H9 (cell line): ENCODE data around the gene TMEM198. TPM values are rescaled to one million over a fixed set of nuclear protein-coding genes. Genes with fewer than 3 reads are reported as not detected.

ENCODE experiments used
- DNase-seq: peaks from one replicate; pipeline ENCODE4 v3.0.0-alpha.2; 2017
- H2AFZ ChIP-seq: one replicate; pipeline ENCODE4 v1.6.1; 2013; ENCODE audit warnings: mild to moderate bottlenecking, low read length, control low read depth, moderate library complexity
- H2AK5ac ChIP-seq: 2 replicates; pipeline ENCODE4 v1.6.1; 2013; ENCODE audit warnings: low read length, control low read depth, mixed read lengths; ENCODE audit not compliant: insufficient read length
- H2BK120ac ChIP-seq: one replicate; pipeline ENCODE4 v1.6.1; 2013; ENCODE audit warnings: low read depth, mild to moderate bottlenecking, low read length, control low read depth, inconsistent platforms; ENCODE audit not compliant: poor library complexity, severe bottlenecking
- H2BK12ac ChIP-seq: 2 replicates; pipeline ENCODE4 v1.6.1; 2013; ENCODE audit warnings: low read length, control low read depth, mixed read lengths, low read depth; ENCODE audit not compliant: insufficient read length
- H2BK15ac ChIP-seq: 2 replicates; pipeline ENCODE4 v1.6.1; 2013; ENCODE audit warnings: low read depth, low read length, control low read depth
- H2BK20ac ChIP-seq: one replicate; pipeline ENCODE4 v1.6.1; 2013; ENCODE audit warnings: low read depth, mild to moderate bottlenecking, low read length, control low read depth, inconsistent platforms; ENCODE audit not compliant: poor library complexity, severe bottlenecking
- H2BK5ac ChIP-seq: 2 replicates; pipeline ENCODE4 v1.6.1; 2013; ENCODE audit warnings: low read length, control low read depth, mixed read lengths; ENCODE audit not compliant: insufficient read length
- H3K14ac ChIP-seq: 2 replicates; pipeline ENCODE4 v1.6.1; 2013; ENCODE audit warnings: low read length, control low read depth; ENCODE audit not compliant: insufficient read depth
- H3K18ac ChIP-seq: 2 replicates; pipeline ENCODE4 v1.6.1; 2013; ENCODE audit warnings: low read depth, mild to moderate bottlenecking, mixed read lengths, low read length, control low read depth; ENCODE audit not compliant: insufficient read length
- H3K23ac ChIP-seq: 2 replicates; pipeline ENCODE4 v1.6.1; 2013; ENCODE audit warnings: low read length, control low read depth, mixed read lengths, low read depth; ENCODE audit not compliant: insufficient read length
- H3K23me2 ChIP-seq: 2 replicates; pipeline ENCODE4 v1.6.1; 2013; ENCODE audit warnings: low read depth, mild to moderate bottlenecking, mixed read lengths, low read length, control low read depth; ENCODE audit not compliant: insufficient read length, poor library complexity, severe bottlenecking
- H3K27ac ChIP-seq: 2 replicates; pipeline ENCODE4 v1.5.1; 2013; ENCODE audit warnings: low read length, control low read depth, mixed read lengths, low read depth; ENCODE audit not compliant: insufficient read length
- H3K27me3 ChIP-seq: 2 replicates; pipeline ENCODE4 v1.6.1; 2013; ENCODE audit warnings: low read length, control low read depth, inconsistent platforms; ENCODE audit not compliant: insufficient read depth
- H3K4ac ChIP-seq: 2 replicates; pipeline ENCODE4 v1.6.1; 2013; ENCODE audit warnings: low read depth, mild to moderate bottlenecking, control low read depth, inconsistent platforms, low read length, moderate library complexity
- H3K4me1 ChIP-seq: 2 replicates; pipeline ENCODE4 v1.6.1; 2013; ENCODE audit warnings: low read length, control low read depth, inconsistent platforms; ENCODE audit not compliant: insufficient read depth
- H3K4me2 ChIP-seq: 2 replicates; pipeline ENCODE4 v1.6.1; 2013; ENCODE audit warnings: low read length, control low read depth, mixed read lengths; ENCODE audit not compliant: insufficient read length, insufficient read depth
- H3K56ac ChIP-seq: 2 replicates; pipeline ENCODE4 v1.6.1; 2013; ENCODE audit warnings: low read depth, mild to moderate bottlenecking, mixed read lengths, low read length, control low read depth; ENCODE audit not compliant: insufficient read length
- H3K79me1 ChIP-seq: 2 replicates; pipeline ENCODE4 v1.6.1; 2013; ENCODE audit warnings: low read depth, mild to moderate bottlenecking, moderate library complexity, low read length, control low read depth, inconsistent platforms; ENCODE audit not compliant: insufficient read depth, poor library complexity, severe bottlenecking
- H3K79me2 ChIP-seq: 2 replicates; pipeline ENCODE4 v1.6.1; 2013; ENCODE audit warnings: low read length, control low read depth, inconsistent platforms; ENCODE audit not compliant: insufficient read depth
- H3K9ac ChIP-seq: 2 replicates; pipeline ENCODE4 v1.6.1; 2013; ENCODE audit warnings: low read length, control low read depth, mixed read lengths; ENCODE audit not compliant: insufficient read length; ENCODE audit errors: extremely low read depth
- H3K9me3 ChIP-seq: one replicate; pipeline ENCODE4 v1.6.1; 2013; ENCODE audit warnings: low read depth, low read length, inconsistent platforms; ENCODE audit not compliant: control insufficient read depth
- H3T11ph ChIP-seq: one replicate; pipeline ENCODE4 v1.6.1; 2013; ENCODE audit warnings: mild to moderate bottlenecking, low read length, control low read depth, inconsistent platforms
- H4K20me1 ChIP-seq: one replicate; pipeline ENCODE4 v1.6.1; 2013; ENCODE audit not compliant: control insufficient read depth, insufficient read length, insufficient read depth
- H4K5ac ChIP-seq: 2 replicates; pipeline ENCODE4 v1.6.1; 2013; ENCODE audit warnings: low read depth, mild to moderate bottlenecking, mixed read lengths, low read length, control low read depth; ENCODE audit not compliant: insufficient read length
- H4K8ac ChIP-seq: replicated peaks from 2 replicates; pipeline ENCODE4 v1.6.1; 2013; ENCODE audit warnings: low read length, control low read depth, mixed read lengths, low read depth; ENCODE audit not compliant: insufficient read length
- H4K91ac ChIP-seq: 2 replicates; pipeline ENCODE4 v1.6.1; 2013; ENCODE audit warnings: low read depth, mild to moderate bottlenecking, moderate library complexity, mixed read lengths, low read length, control low read depth; ENCODE audit not compliant: insufficient read length
- H3K27ac Mint-ChIP-seq, 3 experiments: 2 replicates in 2 of 3; 3 replicates in 1 of 3; pipeline ENCODE4 v1.8.0; 2020 to 2021; ENCODE audit warnings: mixed read lengths in 3 of 3, mild to moderate bottlenecking in 1 of 3, moderate library complexity in 1 of 3
- H3K27me3 Mint-ChIP-seq: 2 replicates; pipeline ENCODE4 v1.8.0; 2021; ENCODE audit warnings: low read depth, mild to moderate bottlenecking, moderate library complexity, mixed read lengths
- H3K36me3 Mint-ChIP-seq, 3 experiments: 2 replicates in 2 of 3; 3 replicates in 1 of 3; pipeline ENCODE4 v1.8.0; 2020 to 2021; ENCODE audit warnings: low read depth in 3 of 3, mixed read lengths in 3 of 3; ENCODE audit not compliant: insufficient read depth in 1 of 3
- H3K4me1 Mint-ChIP-seq, 2 experiments: 2 replicates each; pipeline ENCODE4 v1.8.0; 2020; ENCODE audit warnings: mixed read lengths in 2 of 2
- H3K4me3 Mint-ChIP-seq, 2 experiments: 2 replicates in 1 of 2; 3 replicates in 1 of 2; pipeline ENCODE4 v1.8.0; 2020 to 2021; ENCODE audit warnings: mild to moderate bottlenecking in 2 of 2, mixed read lengths in 2 of 2, moderate library complexity in 1 of 2
- H3K9me3 Mint-ChIP-seq, 2 experiments: 2 replicates in 1 of 2; 3 replicates in 1 of 2; pipeline ENCODE4 v1.8.0; 2020; ENCODE audit warnings: mild to moderate bottlenecking in 2 of 2, mixed read lengths in 2 of 2, moderate library complexity in 1 of 2
- WGBS: extraction: QIAGEN DNeasy Blood & Tissue Kit; methylation state at CpG from one replicate; pipeline ENCODE4 v1.1.7; 2013; ENCODE audit warnings: missing lambda C conversion rate, low lambda C conversion rate, mixed read lengths; ENCODE audit not compliant: insufficient read length; ENCODE audit errors: extremely low coverage; 5-methylcytosine and 5-hydroxymethylcytosine counted together
- total RNA-seq: library from RNA; stranded (reverse); gene quantifications from 2 replicates; pipeline ENCODE4 v1.2.1, GENCODE V29; 2021
- TF ChIP-seq, protein P1 (sequence below): fragments of 200-600 bp; sonication (generic); conservative IDR thresholded peaks from 3 replicates; pipeline ENCODE4 v1.8.0; 2021; ENCODE audit warnings: antibody characterized with exemption, mild to moderate bottlenecking

TMEM198 gene
- total RNA-seq, 1 experiment from 2014 or later, result 7.7 TPM

DNA sequence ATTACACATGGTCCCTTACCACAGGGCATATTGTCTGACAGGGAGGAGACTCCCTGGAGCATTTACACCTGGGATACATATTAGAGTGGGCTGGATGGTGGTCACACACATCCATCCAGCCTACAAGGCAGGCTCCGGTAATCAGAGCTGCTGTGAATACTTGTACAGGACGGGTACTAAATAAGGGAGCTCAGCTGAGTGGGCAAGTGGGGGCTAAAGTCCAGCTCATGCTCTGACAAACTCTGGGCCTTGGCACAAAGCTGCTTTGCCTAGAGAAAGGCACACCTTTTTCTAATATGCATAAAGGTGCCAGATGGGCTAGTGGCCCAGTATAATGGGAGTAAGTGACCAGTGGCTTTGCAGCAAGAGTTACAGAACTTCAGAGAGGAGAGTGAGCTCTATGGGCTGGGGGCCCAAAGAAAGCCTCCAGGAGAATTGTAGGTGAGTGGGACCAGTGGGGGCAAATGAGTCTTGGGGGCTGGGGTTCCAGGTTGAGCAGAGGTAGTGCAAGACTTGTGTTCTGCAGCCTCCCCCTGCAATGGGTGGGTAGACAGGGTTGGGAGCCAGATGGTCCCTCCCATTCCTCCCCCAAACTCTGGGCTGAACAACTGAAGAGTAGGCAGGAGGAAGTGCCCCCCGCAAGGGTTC, 1.6 kb downstream of the TMEM198 start:
- Histone ChIP-seq H3K23ac (no peak overlapping the region), H2AFZ (no peak overlapping the region), H2BK15ac (no peak overlapping the region), H3K9ac (peak overlapping the region; percentile 25), H4K5ac (no peak overlapping the region), H2BK20ac (no peak overlapping the region), H3K4me2 (no peak overlapping the region), H3K27me3 (no peaks in the 10 kb centered on the region; the same call in 1 of the 2 replicates), H2BK5ac (no peak overlapping the region), H3K56ac (no peak overlapping the region), H4K91ac (no peak overlapping the region), H3K18ac (no peak overlapping the region), H2AK5ac (no peak overlapping the region), H4K20me1 (no peaks in the 10 kb centered on the region), H4K8ac (no peak overlapping the region), H3T11ph (no peak overlapping the region), H2BK12ac (no peak overlapping the region), H3K79me2 (no peaks in the 10 kb centered on the region), H3K9me3 (no peaks in the 10 kb centered on the region), H3K4me1 (peaks cover 5% of the 10 kb centered on the region; the same call in 1 of the 2 replicates), H3K23me2 (peaks cover 16% of the 10 kb centered on the region), H3K79me1 (no peaks in the 10 kb centered on the region), H3K4ac (no peak overlapping the region), H2BK120ac (no peak overlapping the region), H3K14ac (no peak overlapping the region), H3K27ac (no peak overlapping the region)
- WGBS, result no CpG with 5 or more reads among the region's 3 CpGs
- Mint-ChIP-seq H3K36me3 (peaks cover 20 to 36% (median 33%) of the 10 kb centered on the region in 3 experiments), H3K27ac (peak overlapping the region in 1 of 3 experiments; percentile 16; a peak in 1 of 7 replicates), H3K9me3 (peaks cover 0 to 4% of the 10 kb centered on the region in 2 experiments; a peak in 1 of 5 replicates), H3K4me1 (peaks cover 18% of the 10 kb centered on the region in 2 experiments), H3K4me3 (peak overlapping the region; percentile 87 to 92; a peak in 3 of 5 replicates), H3K27me3 (peaks cover 39% of the 10 kb centered on the region)
- TF ChIP-seq, protein P1, sequence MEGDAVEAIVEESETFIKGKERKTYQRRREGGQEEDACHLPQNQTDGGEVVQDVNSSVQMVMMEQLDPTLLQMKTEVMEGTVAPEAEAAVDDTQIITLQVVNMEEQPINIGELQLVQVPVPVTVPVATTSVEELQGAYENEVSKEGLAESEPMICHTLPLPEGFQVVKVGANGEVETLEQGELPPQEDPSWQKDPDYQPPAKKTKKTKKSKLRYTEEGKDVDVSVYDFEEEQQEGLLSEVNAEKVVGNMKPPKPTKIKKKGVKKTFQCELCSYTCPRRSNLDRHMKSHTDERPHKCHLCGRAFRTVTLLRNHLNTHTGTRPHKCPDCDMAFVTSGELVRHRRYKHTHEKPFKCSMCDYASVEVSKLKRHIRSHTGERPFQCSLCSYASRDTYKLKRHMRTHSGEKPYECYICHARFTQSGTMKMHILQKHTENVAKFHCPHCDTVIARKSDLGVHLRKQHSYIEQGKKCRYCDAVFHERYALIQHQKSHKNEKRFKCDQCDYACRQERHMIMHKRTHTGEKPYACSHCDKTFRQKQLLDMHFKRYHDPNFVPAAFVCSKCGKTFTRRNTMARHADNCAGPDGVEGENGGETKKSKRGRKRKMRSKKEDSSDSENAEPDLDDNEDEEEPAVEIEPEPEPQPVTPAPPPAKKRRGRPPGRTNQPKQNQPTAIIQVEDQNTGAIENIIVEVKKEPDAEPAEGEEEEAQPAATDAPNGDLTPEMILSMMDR, result no peak
- no peak for DNase-seq
